Subcutaneous abdominal adipose tissue (tissue), 5 donors: ENCODE data around the gene NLGN4X.

ENCODE experiments used
- H3K27ac ChIP-seq: one replicate; pipeline ENCODE4 v1.7.0; 2013; ENCODE audit warnings: low read depth, mild to moderate bottlenecking, inconsistent platforms, low read length, moderate library complexity
- H3K27me3 ChIP-seq, 5 donors: one replicate each; pipeline ENCODE4 v1.7.0; 2013; ENCODE audit warnings: low read length in 5 of 5, inconsistent platforms in 1 of 5; ENCODE audit not compliant: control insufficient read depth in 5 of 5, insufficient read depth in 4 of 5
- H3K36me3 ChIP-seq, 5 donors: one replicate each; pipeline ENCODE4 v1.7.0; 2013; ENCODE audit warnings: low read length in 5 of 5; ENCODE audit not compliant: control insufficient read depth in 5 of 5, insufficient read depth in 5 of 5
- H3K4me1 ChIP-seq, 5 donors: one replicate each; pipeline ENCODE4 v1.7.0; 2013; ENCODE audit warnings: low read length in 5 of 5, mild to moderate bottlenecking in 3 of 5, moderate library complexity in 1 of 5; ENCODE audit not compliant: control insufficient read depth in 5 of 5, insufficient read depth in 5 of 5
- H3K4me3 ChIP-seq, 5 donors: one replicate each; pipeline ENCODE4 v1.7.0; 2013; ENCODE audit warnings: low read length in 5 of 5, low read depth in 1 of 5
- H3K9ac ChIP-seq, 5 donors: one replicate each; pipeline ENCODE4 v1.7.0; 2013; ENCODE audit warnings: low read length in 5 of 5, mild to moderate bottlenecking in 4 of 5, moderate library complexity in 3 of 5
- H3K9me3 ChIP-seq, 5 donors: one replicate each; pipeline ENCODE4 v1.7.0; 2013; ENCODE audit warnings: low read length in 5 of 5; ENCODE audit not compliant: control insufficient read depth in 5 of 5
- donor health status: healthy.
- donor health status: healthy.
- donor health status: healthy.
- donor health status: healthy.
- donor health status: healthy.

Gene NLGN4X

DNA sequence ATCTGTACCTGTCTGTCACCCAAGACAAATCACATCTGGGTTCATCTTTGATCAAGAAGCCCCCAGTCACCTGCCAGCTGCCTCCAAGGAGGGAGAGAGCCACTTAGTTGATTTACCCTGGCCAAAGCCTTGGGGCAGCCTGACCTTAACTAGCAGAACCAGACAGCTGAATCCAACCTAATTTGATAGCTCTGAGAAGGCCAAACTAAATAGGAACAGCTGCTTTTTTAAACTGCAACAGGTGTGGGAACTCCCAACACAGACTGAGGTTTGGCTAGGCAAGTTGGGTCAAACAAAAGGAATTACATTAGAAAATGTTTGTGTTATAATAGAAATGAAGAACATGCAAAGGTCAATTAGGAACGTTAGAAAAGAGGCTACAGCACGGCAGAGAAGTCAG, 375.7 kb downstream of the NLGN4X start:
- peaks cover 0 to 2% (median 0%) of the 10 kb centered on the region in 5 donors for H3K27me3 ChIP-seq
- H3K9ac ChIP-seq: no peak overlapping the region
- H3K36me3 ChIP-seq: no peaks in the 10 kb centered on the region
- H3K4me1 ChIP-seq: no peaks in the 10 kb centered on the region
- no peak overlapping the region for H3K27ac ChIP-seq
- H3K4me3 ChIP-seq: no peak overlapping the region
- H3K9me3 ChIP-seq: no peaks in the 10 kb centered on the region

DNA sequence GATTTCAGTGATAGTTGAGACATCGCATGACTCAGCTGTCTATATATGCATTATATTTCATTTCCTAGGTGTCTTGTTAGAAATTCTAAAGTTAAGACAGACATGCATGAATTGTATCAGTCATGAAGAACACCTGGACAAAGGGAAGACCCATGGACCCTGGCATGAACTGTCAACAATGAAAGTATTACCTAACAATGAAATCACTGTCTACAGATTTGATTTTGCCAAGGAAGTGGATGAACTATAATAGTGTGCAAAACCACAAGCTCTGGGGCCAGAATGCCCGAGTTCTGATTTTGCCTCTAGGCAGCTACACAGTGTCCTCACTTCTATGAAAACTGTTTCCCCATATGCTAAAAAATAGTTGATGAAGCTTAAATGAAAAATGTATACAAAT, 386.1 kb downstream of the NLGN4X start:
- H3K9ac ChIP-seq: no peak overlapping the region
- no peaks in the 10 kb centered on the region for H3K36me3 ChIP-seq
- H3K4me3 ChIP-seq: no peak overlapping the region
- no peaks in the 10 kb centered on the region for H3K4me1 ChIP-seq
- no peaks in the 10 kb centered on the region for H3K9me3 ChIP-seq
- no peak overlapping the region for H3K27ac ChIP-seq
- H3K27me3 ChIP-seq: no peaks in the 10 kb centered on the region
